SK-N-SH (cell line): Measurements from ENCODE around the gene EPHX1.
"Not testable (repeated sequence)": the region's sequence is repeated elsewhere in the genome, so short reads cannot be mapped to it uniquely, and the experiment has no call there.

ENCODE experiments used
- CTCF ChIP-seq: fragments of 200-600 bp; sonication (generic); IDR thresholded peaks from 2 replicates; pipeline ENCODE4 v1.6.1; 2017; ENCODE audit warnings: antibody characterized with exemption, mild to moderate bottlenecking, moderate library complexity
- EP300 ChIP-seq, 2 experiments: IDR thresholded peaks; 2 replicates each; pipeline versions ENCODE4 v1.4.0 to v1.6.1; 2012; ENCODE audit warnings: borderline replicate concordance in 1 of 2, low read depth in 1 of 2, low read length in 1 of 2
- EZH2phosphoT487 ChIP-seq: fragments of 200-600 bp; sonication (generic); IDR thresholded peaks from 2 replicates; pipeline ENCODE4 v1.6.1; 2017; ENCODE audit warnings: low read depth, mixed run types, mild to moderate bottlenecking, antibody characterized with exemption, moderate library complexity, borderline replicate concordance
- FOSL2 ChIP-seq: IDR thresholded peaks from 2 replicates; pipeline ENCODE4 v1.4.0; 2012; ENCODE audit warnings: low read depth, mild to moderate bottlenecking, moderate library complexity, borderline replicate concordance
- MAX ChIP-seq: IDR thresholded peaks from 2 replicates; pipeline ENCODE4 v1.4.0; 2012; ENCODE audit warnings: low read depth
- RCOR1 ChIP-seq: fragments of 150-350 bp; IDR thresholded peaks from 2 replicates; pipeline ENCODE4 v1.6.1; 2017; ENCODE audit warnings: antibody characterized with exemption, low read length
- REST ChIP-seq: IDR thresholded peaks from 2 replicates; pipeline ENCODE4 v1.6.1; 2012; ENCODE audit warnings: mild to moderate bottlenecking, low read depth, low read length, moderate library complexity
- SMC3 ChIP-seq: IDR thresholded peaks from 2 replicates; pipeline ENCODE4 v1.6.1; 2012; ENCODE audit warnings: low read depth, low read length, improper control_type of control experiment
- TAF1 ChIP-seq: IDR thresholded peaks from 2 replicates; pipeline ENCODE4 v1.6.1; 2012; ENCODE audit warnings: low read depth, mild to moderate bottlenecking, low read length, moderate library complexity, borderline replicate concordance
- YY1 ChIP-seq: IDR thresholded peaks from 2 replicates; pipeline ENCODE4 v1.4.0; 2012; ENCODE audit warnings: low read depth, mild to moderate bottlenecking
- ZBTB33 ChIP-seq: IDR thresholded peaks from 2 replicates; pipeline ENCODE4 v1.4.0; 2012; ENCODE audit warnings: low read depth, borderline replicate concordance

GRCh38 chr1:225796097-225796496 lies 13.8 kb upstream of the EPHX1 start:
- not testable (repeated sequence) for TF ChIP-seq MAX; CTCF; RCOR1; EP300 (IDR thresholded peaks at IDR 0.05; ENCODE audit: borderline replicate concordance in 1 of 2, low read depth in 1 of 2, low read length in 1 of 2); EZH2phosphoT487; YY1; TAF1; ZBTB33; SMC3; FOSL2; REST
